Left lung (tissue), 10 donors: ENCODE results near the gene PDE4B. TPM values are rescaled to one million over a fixed set of nuclear protein-coding genes. Genes with fewer than 3 reads are reported as not detected.
A peak's percentile ranks its signal among the peaks of the same experiment; 100 is the strongest.
"Not testable (repeated sequence)": the region's sequence is repeated elsewhere in the genome, so short reads cannot be mapped to it uniquely, and the experiment has no call there.

Experiments used
- ATAC-seq: fragments of 200-7000 bp; cut with Tn5 transposase; one replicate; pipeline ENCODE4 v1.9.1; 2020; ENCODE audit warnings: moderate library complexity
- DNase-seq, 4 donors: peaks; one replicate each; pipeline ENCODE4 v3.0.0-alpha.2; 2013 to 2020
- H3K27ac ChIP-seq, 2 donors: fragments of 200-600 bp; sonication (generic) in 1 of 2; one replicate each; pipeline versions ENCODE4 v1.5.0 to v1.8.0; 2020 to 2021
- H3K27me3 ChIP-seq, 2 donors: fragments of 200-600 bp; sonication (generic) in 1 of 2; one replicate each; pipeline versions ENCODE4 v1.5.0 to v1.8.0; 2020 to 2021
- H3K36me3 ChIP-seq, 2 donors: fragments of 200-600 bp; sonication (generic) in 1 of 2; one replicate each; pipeline versions ENCODE4 v1.5.0 to v1.8.0; 2020 to 2021
- H3K4me1 ChIP-seq, 2 donors: fragments of 200-600 bp; one replicate each; pipeline ENCODE4 v1.8.0; 2021
- H3K4me3 ChIP-seq, 2 donors: fragments of 200-600 bp; sonication (generic) in 1 of 2; one replicate each; pipeline versions ENCODE4 v1.5.0 to v1.8.0; 2020 to 2021; ENCODE audit warnings: mild to moderate bottlenecking in 1 of 2
- H3K9me3 ChIP-seq, 2 donors: fragments of 200-600 bp; sonication (generic) in 1 of 2; one replicate each; pipeline versions ENCODE4 v1.5.0 to v1.8.0; 2020 to 2021
- CTCF ChIP-seq, 2 donors: fragments of 200-600 bp; sonication (generic) in 1 of 2; IDR thresholded peaks; one replicate each; pipeline versions ENCODE4 v1.5.0 to v1.8.0; 2021; ENCODE audit warnings: antibody characterized with exemption in 2 of 2
- intact Hi-C, 2 donors: fragments of 100-400 bp; cut with DNase I; formaldehyde crosslinking; loops; one replicate each; pipeline versions ENCODE4 v1.11.2 to v1.14.2; 2022
- polyA plus RNA-seq, 6 donors: library from polyadenylated mRNA; unstranded; fragments of 120-200 nt; gene quantifications; one replicate each; pipeline ENCODE4 v1.2.1, GENCODE V29; 2013; ENCODE audit not compliant: insufficient read length in 6 of 6
- total RNA-seq, 2 donors: library from RNA; stranded (reverse); fragmentation: NEBNext Ultra II Directional; extraction: Animal tissue kit (Norgen Biotek cat#: 25700); gene quantifications; one replicate each; pipeline ENCODE4 v1.2.1, GENCODE V29; 2021
- donor health status: DM: no; HTN: yes; CAD: no.
- donor health status: DM: no; HTN: no; CAD: no.

PDE4B gene
- total and polyA plus RNA-seq, 8 donors, result 8.6 to 50.7 (median 19.2) TPM

DNA sequence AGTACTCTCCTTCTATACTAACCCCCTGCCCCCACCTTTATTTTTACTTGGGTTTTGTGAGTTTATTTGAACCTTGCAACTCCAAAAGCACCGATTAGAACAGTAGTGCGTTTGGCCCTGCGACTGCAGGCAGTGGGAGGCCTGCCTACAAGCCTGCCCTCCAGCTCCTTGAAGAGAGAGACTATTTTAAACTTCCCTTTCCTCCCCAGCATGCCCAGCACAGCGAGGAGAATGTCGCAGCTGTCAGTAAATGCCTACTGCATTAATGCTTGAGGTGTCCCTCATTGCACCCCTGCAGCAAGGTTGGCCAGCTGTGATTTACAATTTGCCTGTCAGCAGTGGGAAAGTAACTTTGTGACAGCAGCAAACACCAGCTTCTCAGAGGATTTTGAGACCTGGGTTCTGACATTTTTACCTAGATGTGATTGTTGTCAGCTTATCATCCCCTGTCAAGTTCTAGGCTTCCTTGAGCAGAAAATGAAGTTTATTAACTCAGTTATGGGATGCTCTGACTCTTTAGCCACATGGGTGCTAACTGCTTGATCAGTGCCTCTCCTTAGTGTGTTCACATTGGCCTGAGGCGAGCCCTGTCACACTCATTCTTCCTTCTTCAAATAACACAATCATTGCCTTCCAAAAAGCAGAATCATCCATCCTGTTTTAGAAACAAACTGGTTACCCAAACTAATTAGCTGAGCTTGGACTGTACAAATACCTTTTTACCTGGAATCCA is 170.6 kb downstream of the PDE4B start:
- H3K27me3 ChIP-seq, result no peaks in the 10 kb centered on the region
- intact Hi-C loops, result loop anchor here in 1 of 2 donors (5.0 to 10.0 kb wide), 2 partner anchors 279 to 491 kb away; no protein-coding TSS in a partner anchor
- H3K4me3 ChIP-seq, result no peak overlapping the region
- H3K36me3 ChIP-seq, result no peaks in the 10 kb centered on the region
- DNase-seq (peak in 1 of 4 donors; percentile 31), ATAC-seq (no peak)
- no peak overlapping the region for H3K27ac ChIP-seq
- no peak for TF ChIP-seq CTCF (IDR thresholded peaks at IDR 0.05)
- no peaks in the 10 kb centered on the region for H3K9me3 ChIP-seq
- no peaks in the 10 kb centered on the region for H3K4me1 ChIP-seq

DNA sequence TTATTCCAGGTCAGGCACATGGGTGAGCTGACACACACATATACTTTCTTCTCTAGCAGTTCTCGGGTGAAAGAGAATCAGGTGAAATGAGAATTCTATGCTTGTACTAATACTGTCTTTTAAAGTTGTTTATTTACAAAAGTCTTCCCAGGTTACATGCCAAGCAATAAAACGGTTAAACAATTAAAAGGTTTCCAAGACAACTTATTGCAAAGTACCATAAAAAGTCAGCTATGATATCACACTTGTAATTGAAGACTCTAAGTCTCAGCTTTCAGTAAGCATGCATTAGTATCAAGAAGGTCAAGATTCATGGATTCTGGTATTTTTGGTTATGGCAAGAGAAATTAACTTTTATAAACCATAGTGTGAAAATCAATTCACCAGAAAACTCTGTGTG is 171.4 kb downstream of the PDE4B start:
- no peak for TF ChIP-seq CTCF (IDR thresholded peaks at IDR 0.05)
- Histone ChIP-seq H3K27me3 (no peaks in the 10 kb centered on the region), H3K9me3 (no peaks in the 10 kb centered on the region), H3K4me1 (no peaks in the 10 kb centered on the region), H3K27ac (no peak overlapping the region), H3K4me3 (no peak overlapping the region), H3K36me3 (no peaks in the 10 kb centered on the region)
- no peak for DNase-seq
- intact Hi-C loops, result loop anchor here in 1 of 2 donors (5.0 to 10.0 kb wide), 2 partner anchors 278 to 491 kb away; no protein-coding TSS in a partner anchor
- ATAC-seq, result no peak

DNA sequence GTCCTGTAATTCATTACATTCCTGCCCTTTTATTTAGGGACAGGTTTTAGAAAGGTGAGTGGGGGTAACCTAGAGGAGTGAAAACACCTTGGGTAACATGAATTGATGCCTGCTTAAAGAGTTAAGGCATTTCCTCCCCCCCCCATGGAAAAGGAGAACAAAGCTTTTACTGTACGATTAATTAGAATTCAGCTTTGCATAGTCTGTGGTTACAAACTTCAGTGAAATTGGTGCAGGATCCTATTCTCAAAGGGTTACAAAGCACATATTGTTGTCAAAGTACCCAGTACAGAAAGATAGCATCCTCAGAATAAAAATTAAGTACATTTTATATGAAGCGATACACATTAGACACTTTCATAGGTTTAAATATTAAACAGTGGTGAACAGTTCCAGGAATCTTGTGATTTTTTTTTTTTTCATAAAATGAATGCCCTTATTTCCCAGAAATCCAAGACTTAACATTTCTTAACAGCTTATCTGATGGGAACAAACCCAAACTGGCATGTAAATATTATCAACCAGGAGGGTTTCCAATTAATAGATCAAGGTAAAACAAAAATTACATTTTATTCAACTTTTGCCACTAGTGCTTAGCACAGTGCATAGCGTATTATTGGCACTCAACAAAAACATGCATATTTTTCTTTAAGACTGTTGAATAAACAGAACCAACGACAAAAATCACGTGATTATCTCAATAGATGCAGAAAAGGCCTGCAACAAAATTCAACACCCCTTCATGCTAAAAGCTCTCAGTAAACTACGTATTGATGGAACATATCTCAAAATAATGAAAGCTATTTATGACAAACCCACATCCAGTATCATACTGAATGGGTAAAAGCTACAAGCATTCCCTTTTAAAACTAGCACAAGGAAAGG is 172.7 kb downstream of the PDE4B start:
- H3K27me3 ChIP-seq, result no peaks in the 10 kb centered on the region
- TF ChIP-seq CTCF (IDR thresholded peaks at IDR 0.05), result no peak
- H3K36me3 ChIP-seq, result no peaks in the 10 kb centered on the region
- H3K4me3 ChIP-seq, result no peak overlapping the region
- ATAC-seq (no peak), DNase-seq (no peak)
- intact Hi-C loops, result loop anchor here in 1 of 2 donors (10.0 kb wide), 1 partner anchor 489 kb away; no protein-coding TSS in a partner anchor
- no peaks in the 10 kb centered on the region for H3K4me1 ChIP-seq
- H3K27ac ChIP-seq, result no peak overlapping the region
- no peaks in the 10 kb centered on the region for H3K9me3 ChIP-seq

DNA sequence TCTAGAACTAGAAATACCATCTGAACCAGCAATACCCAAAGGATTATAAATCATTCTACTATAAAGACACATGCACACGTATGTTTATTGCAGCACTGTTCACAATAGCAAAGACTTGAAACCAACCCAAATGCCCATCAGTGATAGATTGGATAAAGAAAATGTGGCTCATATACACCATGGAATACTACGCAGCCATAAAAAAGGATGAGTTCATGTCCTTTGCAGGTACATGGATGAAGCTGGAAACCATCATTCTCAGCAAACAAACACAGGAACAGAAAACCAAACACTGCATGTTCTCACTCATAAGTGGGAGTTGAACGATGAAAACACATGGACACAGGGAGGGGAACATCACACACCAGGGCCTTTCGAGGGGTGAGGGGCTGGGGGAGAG is 174.8 kb downstream of the PDE4B start:
- H3K4me3 ChIP-seq, H3K4me1 ChIP-seq, H3K9me3 ChIP-seq, H3K27me3 ChIP-seq, DNase-seq, H3K36me3 ChIP-seq, H3K27ac ChIP-seq, ATAC-seq: not testable (repeated sequence)
- intact Hi-C loops, result loop anchor here in 1 of 2 donors (10.0 kb wide), 1 partner anchor 487 kb away; no protein-coding TSS in a partner anchor

GRCh38 chr1:65971547-65971946 is 178.9 kb downstream of the PDE4B start:
- ATAC-seq, result no peak
- peaks cover 0 to 17% of the 10 kb centered on the region in 2 donors for H3K9me3 ChIP-seq
- H3K27me3 ChIP-seq, result no peaks in the 10 kb centered on the region
- no peaks in the 10 kb centered on the region for H3K4me1 ChIP-seq
- no peaks in the 10 kb centered on the region for H3K36me3 ChIP-seq
- no peak for TF ChIP-seq CTCF (IDR thresholded peaks at IDR 0.05)
- no peak for DNase-seq
- intact Hi-C loops, result no loop called here
- no peak overlapping the region for H3K4me3 ChIP-seq
- no peak overlapping the region for H3K27ac ChIP-seq
